ENCODE data around the gene STK32B. TPM values are rescaled to one million over a fixed set of nuclear protein-coding genes. Genes with fewer than 3 reads are reported as not detected.

Gene STK32B
- polyA plus RNA-seq, 1 of the 3 experiments (the other 2 are of a cell fraction) = 0.20 TPM

- ChIA-PET CTCF (interaction anchor here (0.9 kb wide), 1 partner anchor 8 kb away, joined by 3 read pairs; no protein-coding TSS in a partner anchor), POLR2A (no interaction called here)
- DNase-seq = no peak
- H3K27ac ChIP-seq (ENCODE audit: low read depth in 2 of 2, low read length in 1 of 2) = no peak overlapping the region
- H2AFZ ChIP-seq (ENCODE audit: low read depth) = no peak overlapping the region
- no peaks in the 10 kb centered on the region for H3K4me1 ChIP-seq (ENCODE audit: control insufficient read depth in 1 of 2, insufficient read depth in 2 of 2, low read depth in 1 of 2, low read length in 1 of 2)
- H3K4me2 ChIP-seq = peak overlapping the region; percentile 40; the same call in 1 of the 2 replicates
- H3K9me2 ChIP-seq = no peaks in the 10 kb centered on the region
- H3F3A ChIP-seq (replicated peaks; ENCODE audit: insufficient read depth) = no peaks in the 10 kb centered on the region
- no peaks in the 10 kb centered on the region; the same call in 1 of the 2 replicates for H3K27me3 ChIP-seq (ENCODE audit: insufficient read depth)
- no peak overlapping the region for H3K4me3 ChIP-seq (ENCODE audit: low read depth in 2 of 2, low read length in 1 of 2)
- H3K36me3 ChIP-seq (replicated peaks in 1 of 2; ENCODE audit: control insufficient read depth in 1 of 2, insufficient read depth in 2 of 2, low read length in 1 of 2) = no peaks in the 10 kb centered on the region
- H3K9ac ChIP-seq = no peak overlapping the region
- TF ChIP-seq SMC3 (IDR thresholded peaks at IDR 0.05; ENCODE audit: low read depth, low read length) (no peak), NRF1 (IDR thresholded peaks at IDR 0.05; ENCODE audit: low read depth, low read length) (no peak), ELF1 (IDR thresholded peaks at IDR 0.05) (no peak), EZH2phosphoT487 (IDR thresholded peaks at IDR 0.05; ENCODE audit: borderline replicate concordance, low read depth) (no peak), FOSL2 (IDR thresholded peaks at IDR 0.05; ENCODE audit: borderline replicate concordance, low read depth) (no peak), JUND (IDR thresholded peaks at IDR 0.05) (no peak), SIN3A (IDR thresholded peaks at IDR 0.05; ENCODE audit: borderline replicate concordance, low read depth, low read length) (no peak), MAX (IDR thresholded peaks at IDR 0.05; ENCODE audit: low read depth) (no peak), RXRA (IDR thresholded peaks at IDR 0.05; ENCODE audit: borderline replicate concordance, low read depth) (no peak), RCOR1 (IDR thresholded peaks at IDR 0.05; ENCODE audit: low read length) (no peak), YY1 (IDR thresholded peaks at IDR 0.05; ENCODE audit: low read depth) (no peak), GATA2 (CRISPR knock-in tag; IDR thresholded peaks at IDR 0.05) (no peak), POLR2AphosphoS5 (IDR thresholded peaks at IDR 0.05; ENCODE audit: low read depth, low read length) (no peak), NFIC (IDR thresholded peaks at IDR 0.05; ENCODE audit: borderline replicate concordance) (no peak), FOXM1 (IDR thresholded peaks at IDR 0.05; ENCODE audit: low read depth) (no peak), RFX5 (IDR thresholded peaks at IDR 0.05; ENCODE audit: low read length) (no peak)
- TF ChIP-seq, protein P1, sequence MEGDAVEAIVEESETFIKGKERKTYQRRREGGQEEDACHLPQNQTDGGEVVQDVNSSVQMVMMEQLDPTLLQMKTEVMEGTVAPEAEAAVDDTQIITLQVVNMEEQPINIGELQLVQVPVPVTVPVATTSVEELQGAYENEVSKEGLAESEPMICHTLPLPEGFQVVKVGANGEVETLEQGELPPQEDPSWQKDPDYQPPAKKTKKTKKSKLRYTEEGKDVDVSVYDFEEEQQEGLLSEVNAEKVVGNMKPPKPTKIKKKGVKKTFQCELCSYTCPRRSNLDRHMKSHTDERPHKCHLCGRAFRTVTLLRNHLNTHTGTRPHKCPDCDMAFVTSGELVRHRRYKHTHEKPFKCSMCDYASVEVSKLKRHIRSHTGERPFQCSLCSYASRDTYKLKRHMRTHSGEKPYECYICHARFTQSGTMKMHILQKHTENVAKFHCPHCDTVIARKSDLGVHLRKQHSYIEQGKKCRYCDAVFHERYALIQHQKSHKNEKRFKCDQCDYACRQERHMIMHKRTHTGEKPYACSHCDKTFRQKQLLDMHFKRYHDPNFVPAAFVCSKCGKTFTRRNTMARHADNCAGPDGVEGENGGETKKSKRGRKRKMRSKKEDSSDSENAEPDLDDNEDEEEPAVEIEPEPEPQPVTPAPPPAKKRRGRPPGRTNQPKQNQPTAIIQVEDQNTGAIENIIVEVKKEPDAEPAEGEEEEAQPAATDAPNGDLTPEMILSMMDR (IDR thresholded peaks at IDR 0.05) = no peak
- TF ChIP-seq, protein P2, sequence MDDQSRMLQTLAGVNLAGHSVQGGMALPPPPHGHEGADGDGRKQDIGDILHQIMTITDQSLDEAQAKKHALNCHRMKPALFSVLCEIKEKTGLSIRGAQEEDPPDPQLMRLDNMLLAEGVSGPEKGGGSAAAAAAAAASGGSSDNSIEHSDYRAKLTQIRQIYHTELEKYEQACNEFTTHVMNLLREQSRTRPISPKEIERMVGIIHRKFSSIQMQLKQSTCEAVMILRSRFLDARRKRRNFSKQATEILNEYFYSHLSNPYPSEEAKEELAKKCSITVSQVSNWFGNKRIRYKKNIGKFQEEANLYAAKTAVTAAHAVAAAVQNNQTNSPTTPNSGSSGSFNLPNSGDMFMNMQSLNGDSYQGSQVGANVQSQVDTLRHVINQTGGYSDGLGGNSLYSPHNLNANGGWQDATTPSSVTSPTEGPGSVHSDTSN (IDR thresholded peaks at IDR 0.05) = no peak
- TF ChIP-seq, protein P3, sequence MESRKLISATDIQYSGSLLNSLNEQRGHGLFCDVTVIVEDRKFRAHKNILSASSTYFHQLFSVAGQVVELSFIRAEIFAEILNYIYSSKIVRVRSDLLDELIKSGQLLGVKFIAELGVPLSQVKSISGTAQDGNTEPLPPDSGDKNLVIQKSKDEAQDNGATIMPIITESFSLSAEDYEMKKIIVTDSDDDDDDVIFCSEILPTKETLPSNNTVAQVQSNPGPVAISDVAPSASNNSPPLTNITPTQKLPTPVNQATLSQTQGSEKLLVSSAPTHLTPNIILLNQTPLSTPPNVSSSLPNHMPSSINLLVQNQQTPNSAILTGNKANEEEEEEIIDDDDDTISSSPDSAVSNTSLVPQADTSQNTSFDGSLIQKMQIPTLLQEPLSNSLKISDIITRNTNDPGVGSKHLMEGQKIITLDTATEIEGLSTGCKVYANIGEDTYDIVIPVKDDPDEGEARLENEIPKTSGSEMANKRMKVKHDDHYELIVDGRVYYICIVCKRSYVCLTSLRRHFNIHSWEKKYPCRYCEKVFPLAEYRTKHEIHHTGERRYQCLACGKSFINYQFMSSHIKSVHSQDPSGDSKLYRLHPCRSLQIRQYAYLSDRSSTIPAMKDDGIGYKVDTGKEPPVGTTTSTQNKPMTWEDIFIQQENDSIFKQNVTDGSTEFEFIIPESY (IDR thresholded peaks at IDR 0.05; ENCODE audit: borderline replicate concordance, low read depth) = no peak
- no peaks in the 10 kb centered on the region for H4K20me1 ChIP-seq (ENCODE audit: insufficient read depth)
- H3K79me2 ChIP-seq (ENCODE audit: insufficient read depth) = no peaks in the 10 kb centered on the region
- 19% methylated on average over 11 of the region's 11 CpGs for WGBS (ENCODE audit: low lambda C conversion rate)
- H3K9me3 ChIP-seq = no peaks in the 10 kb centered on the region
These were observed 67.9 kb downstream of the STK32B start for GRCh38 chr4:5118994-5119835.

Data from SK-N-SH (cell line).